Measurements from ENCODE around the gene PSMD12. TPM values are rescaled to one million over a fixed set of nuclear protein-coding genes. Genes with fewer than 3 reads are reported as not detected.
A peak's percentile ranks its signal among the peaks of the same experiment; 100 is the strongest.

Gene PSMD12
- total RNA-seq, 6 experiments from 2014 or later, result 62.3 to 74.4 (median 73.2) TPM

DNA sequence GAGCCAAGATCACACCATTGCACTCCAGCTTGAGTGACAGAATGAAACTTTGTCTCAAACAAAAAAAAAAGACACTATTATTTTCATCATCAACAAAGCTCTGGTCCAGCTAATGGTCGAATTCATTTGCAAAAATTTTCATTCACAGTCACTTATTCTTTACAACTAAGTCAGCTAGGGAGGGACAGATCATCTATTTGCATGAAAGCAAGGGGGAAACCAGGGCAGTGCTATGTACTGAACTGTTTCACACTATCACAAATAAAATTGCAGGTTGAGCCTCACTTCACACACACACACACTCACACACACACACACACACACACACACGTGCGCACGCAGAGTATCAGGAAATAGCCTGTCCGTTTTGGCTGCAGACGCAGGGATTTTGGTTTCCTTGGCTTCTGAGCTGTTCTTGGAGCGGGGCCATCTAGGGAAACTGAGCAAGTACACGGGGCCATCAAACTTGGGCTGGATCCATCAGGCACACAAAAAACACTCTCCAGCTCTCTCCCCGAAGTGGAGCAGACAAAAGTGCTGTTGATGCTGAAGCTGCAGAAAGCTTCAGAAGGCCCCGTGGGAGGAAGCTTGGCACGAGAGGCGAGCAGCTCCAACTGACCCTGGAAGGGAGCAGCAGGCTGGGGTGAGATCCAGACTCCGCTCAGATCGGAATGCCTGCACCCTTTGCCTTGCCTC, 77.0 kb downstream of the PSMD12 start:
- peaks cover 8% of the 10 kb centered on the region for H3K27me3 Mint-ChIP-seq (ENCODE audit: insufficient read depth)
- DNase-seq, result no peak
- H3K36me3 Mint-ChIP-seq (ENCODE audit: low read depth), result no peaks in the 10 kb centered on the region
- TF ChIP-seq, protein P1, sequence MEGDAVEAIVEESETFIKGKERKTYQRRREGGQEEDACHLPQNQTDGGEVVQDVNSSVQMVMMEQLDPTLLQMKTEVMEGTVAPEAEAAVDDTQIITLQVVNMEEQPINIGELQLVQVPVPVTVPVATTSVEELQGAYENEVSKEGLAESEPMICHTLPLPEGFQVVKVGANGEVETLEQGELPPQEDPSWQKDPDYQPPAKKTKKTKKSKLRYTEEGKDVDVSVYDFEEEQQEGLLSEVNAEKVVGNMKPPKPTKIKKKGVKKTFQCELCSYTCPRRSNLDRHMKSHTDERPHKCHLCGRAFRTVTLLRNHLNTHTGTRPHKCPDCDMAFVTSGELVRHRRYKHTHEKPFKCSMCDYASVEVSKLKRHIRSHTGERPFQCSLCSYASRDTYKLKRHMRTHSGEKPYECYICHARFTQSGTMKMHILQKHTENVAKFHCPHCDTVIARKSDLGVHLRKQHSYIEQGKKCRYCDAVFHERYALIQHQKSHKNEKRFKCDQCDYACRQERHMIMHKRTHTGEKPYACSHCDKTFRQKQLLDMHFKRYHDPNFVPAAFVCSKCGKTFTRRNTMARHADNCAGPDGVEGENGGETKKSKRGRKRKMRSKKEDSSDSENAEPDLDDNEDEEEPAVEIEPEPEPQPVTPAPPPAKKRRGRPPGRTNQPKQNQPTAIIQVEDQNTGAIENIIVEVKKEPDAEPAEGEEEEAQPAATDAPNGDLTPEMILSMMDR (IDR thresholded peaks at IDR 0.05), result no peak
- H3K27ac Mint-ChIP-seq, result no peak overlapping the region
- 0 out of 2 replicates have a peak, but pooled peaks cover 7% of the 10 kb centered on the region for H3K4me1 Mint-ChIP-seq (ENCODE audit: low read depth)
- H3K4me3 Mint-ChIP-seq, result peak overlapping the region; percentile 19; the same call in 1 of the 2 replicates
- H3K9me3 Mint-ChIP-seq, result no peaks in the 10 kb centered on the region

Other genes starting within 250 kb of the PSMD12 start
- gene HELZ, start 121.4 kb downstream of the PSMD12 start, total RNA-seq (2021; fragmentation: NEBNext Ultra II Directional; extraction: Animal tissue kit (Norgen Biotek cat#: 25700)), result 10 to 100 TPM; 36.0 to 46.2 (median 38.4) TPM
- gene PITPNC1, start 10.7 kb upstream of the PSMD12 start, total RNA-seq (2021; fragmentation: NEBNext Ultra II Directional; extraction: Animal tissue kit (Norgen Biotek cat#: 25700)), result 10 to 100 TPM in 1 of 6 experiments, 1 to 10 TPM in 5; 6.9 to 11.1 (median 7.7) TPM